ENCODE measurements around the gene DNAH3.
A peak's percentile ranks its signal among the peaks of the same experiment; 100 is the strongest.
"Not testable (repeated sequence)": the region's sequence is repeated elsewhere in the genome, so short reads cannot be mapped to it uniquely, and the experiment has no call there.

The DNAH3 gene

GRCh38 chr16:21076186-21076883 is 74.3 kb downstream of the DNAH3 start:
- Histone ChIP-seq H3K27ac (ENCODE audit: low read depth in 2 of 2, low read length in 2 of 2) (peak overlapping the region; percentile 49 to 72), H3K4me1 (ENCODE audit: control insufficient read depth in 2 of 2, insufficient read depth in 2 of 2, low read length in 2 of 2) (peaks cover 0 to 7% of the 10 kb centered on the region in 2 donors), H3K36me3 (ENCODE audit: control insufficient read depth in 2 of 2, insufficient read depth in 2 of 2, low read length in 2 of 2) (no peaks in the 10 kb centered on the region), H3K9me3 (ENCODE audit: control insufficient read depth in 2 of 2, low read length in 2 of 2) (no peaks in the 10 kb centered on the region), H3K27me3 (ENCODE audit: control insufficient read depth in 2 of 2, insufficient read depth in 2 of 2, low read length in 2 of 2) (no peaks in the 10 kb centered on the region), H3K9ac (ENCODE audit: low read depth in 1 of 2, low read length in 2 of 2) (no peak overlapping the region), H3K4me3 (ENCODE audit: low read length in 2 of 2) (no peak overlapping the region)

- Histone ChIP-seq H3K4me3 (ENCODE audit: low read length in 2 of 2) (no peak overlapping the region), H3K9ac (ENCODE audit: low read depth in 1 of 2, low read length in 2 of 2) (no peak overlapping the region), H3K27ac (ENCODE audit: low read depth in 2 of 2, low read length in 2 of 2) (no peak overlapping the region), H3K27me3 (ENCODE audit: control insufficient read depth in 2 of 2, insufficient read depth in 2 of 2, low read length in 2 of 2) (no peaks in the 10 kb centered on the region), H3K4me1 (ENCODE audit: control insufficient read depth in 2 of 2, insufficient read depth in 2 of 2, low read length in 2 of 2) (peaks cover 0 to 7% of the 10 kb centered on the region in 2 donors), H3K9me3 (ENCODE audit: control insufficient read depth in 2 of 2, low read length in 2 of 2) (no peaks in the 10 kb centered on the region), H3K36me3 (ENCODE audit: control insufficient read depth in 2 of 2, insufficient read depth in 2 of 2, low read length in 2 of 2) (no peaks in the 10 kb centered on the region)
Measured at GRCh38 chr16:21075252-21075651, 75.4 kb downstream of the DNAH3 start.

GRCh38 chr16:21072976-21073375 is 77.7 kb downstream of the DNAH3 start:
- peaks cover 0 to 7% of the 10 kb centered on the region in 2 donors for H3K4me1 ChIP-seq (ENCODE audit: control insufficient read depth in 2 of 2, insufficient read depth in 2 of 2, low read length in 2 of 2)
- H3K36me3 ChIP-seq (ENCODE audit: control insufficient read depth in 2 of 2, insufficient read depth in 2 of 2, low read length in 2 of 2): no peaks in the 10 kb centered on the region
- H3K27ac ChIP-seq (ENCODE audit: low read depth in 2 of 2, low read length in 2 of 2): no peak overlapping the region

GRCh38 chr16:21071741-21072140 is 78.9 kb downstream of the DNAH3 start:
- peaks cover 0 to 4% of the 10 kb centered on the region in 2 donors for H3K4me1 ChIP-seq (ENCODE audit: control insufficient read depth in 2 of 2, insufficient read depth in 2 of 2, low read length in 2 of 2)
- no peak overlapping the region for H3K27ac ChIP-seq (ENCODE audit: low read depth in 2 of 2, low read length in 2 of 2)
- no peaks in the 10 kb centered on the region for H3K27me3 ChIP-seq (ENCODE audit: control insufficient read depth in 2 of 2, insufficient read depth in 2 of 2, low read length in 2 of 2)
- no peaks in the 10 kb centered on the region for H3K9me3 ChIP-seq (ENCODE audit: control insufficient read depth in 2 of 2, low read length in 2 of 2)
- H3K36me3 ChIP-seq (ENCODE audit: control insufficient read depth in 2 of 2, insufficient read depth in 2 of 2, low read length in 2 of 2): no peaks in the 10 kb centered on the region
- no peak overlapping the region for H3K9ac ChIP-seq (ENCODE audit: low read depth in 1 of 2, low read length in 2 of 2)
- no peak overlapping the region for H3K4me3 ChIP-seq (ENCODE audit: low read length in 2 of 2)

More at GRCh38 chr16:21072976-21073375, 77.7 kb downstream of the DNAH3 start:
- H3K9me3 ChIP-seq (ENCODE audit: control insufficient read depth in 2 of 2, low read length in 2 of 2): no peaks in the 10 kb centered on the region
- no peaks in the 10 kb centered on the region for H3K27me3 ChIP-seq (ENCODE audit: control insufficient read depth in 2 of 2, insufficient read depth in 2 of 2, low read length in 2 of 2)
- H3K9ac ChIP-seq (ENCODE audit: low read depth in 1 of 2, low read length in 2 of 2): no peak overlapping the region
- H3K4me3 ChIP-seq (ENCODE audit: low read length in 2 of 2): no peak overlapping the region

- Histone ChIP-seq H3K4me1 (ENCODE audit: control insufficient read depth in 2 of 2, insufficient read depth in 2 of 2, low read length in 2 of 2) (no peaks in the 10 kb centered on the region), H3K36me3 (ENCODE audit: control insufficient read depth in 2 of 2, insufficient read depth in 2 of 2, low read length in 2 of 2) (no peaks in the 10 kb centered on the region), H3K27ac (ENCODE audit: low read depth in 2 of 2, low read length in 2 of 2) (no peak overlapping the region), H3K4me3 (ENCODE audit: low read length in 2 of 2) (no peak overlapping the region), H3K9me3 (ENCODE audit: control insufficient read depth in 2 of 2, low read length in 2 of 2) (no peaks in the 10 kb centered on the region), H3K9ac (ENCODE audit: low read depth in 1 of 2, low read length in 2 of 2) (no peak overlapping the region), H3K27me3 (ENCODE audit: control insufficient read depth in 2 of 2, insufficient read depth in 2 of 2, low read length in 2 of 2) (no peaks in the 10 kb centered on the region)
Measured at GRCh38 chr16:21070564-21070963, 80.1 kb downstream of the DNAH3 start.

- H3K9me3 ChIP-seq (ENCODE audit: control insufficient read depth in 2 of 2, low read length in 2 of 2): no peaks in the 10 kb centered on the region
- H3K27me3 ChIP-seq (ENCODE audit: control insufficient read depth in 2 of 2, insufficient read depth in 2 of 2, low read length in 2 of 2): no peaks in the 10 kb centered on the region
- no peak overlapping the region for H3K9ac ChIP-seq (ENCODE audit: low read depth in 1 of 2, low read length in 2 of 2)
- no peak overlapping the region for H3K27ac ChIP-seq (ENCODE audit: low read depth in 2 of 2, low read length in 2 of 2)
- H3K36me3 ChIP-seq (ENCODE audit: control insufficient read depth in 2 of 2, insufficient read depth in 2 of 2, low read length in 2 of 2): no peaks in the 10 kb centered on the region
- H3K4me1 ChIP-seq (ENCODE audit: control insufficient read depth in 2 of 2, insufficient read depth in 2 of 2, low read length in 2 of 2): no peaks in the 10 kb centered on the region
- no peak overlapping the region for H3K4me3 ChIP-seq (ENCODE audit: low read length in 2 of 2)
Measured at GRCh38 chr16:21069986-21070385, 80.7 kb downstream of the DNAH3 start.

- no peaks in the 10 kb centered on the region for H3K27me3 ChIP-seq (ENCODE audit: control insufficient read depth in 2 of 2, insufficient read depth in 2 of 2, low read length in 2 of 2)
- no peak overlapping the region for H3K9ac ChIP-seq (ENCODE audit: low read depth in 1 of 2, low read length in 2 of 2)
- H3K27ac ChIP-seq (ENCODE audit: low read depth in 2 of 2, low read length in 2 of 2): no peak overlapping the region
- no peaks in the 10 kb centered on the region for H3K9me3 ChIP-seq (ENCODE audit: control insufficient read depth in 2 of 2, low read length in 2 of 2)
- H3K4me3 ChIP-seq (ENCODE audit: low read length in 2 of 2): no peak overlapping the region
- H3K36me3 ChIP-seq (ENCODE audit: control insufficient read depth in 2 of 2, insufficient read depth in 2 of 2, low read length in 2 of 2): no peaks in the 10 kb centered on the region
- no peaks in the 10 kb centered on the region for H3K4me1 ChIP-seq (ENCODE audit: control insufficient read depth in 2 of 2, insufficient read depth in 2 of 2, low read length in 2 of 2)
Measured at GRCh38 chr16:21064203-21064602, 86.4 kb downstream of the DNAH3 start.

- not testable (repeated sequence) for H3K9ac ChIP-seq (ENCODE audit: low read depth in 1 of 2, low read length in 2 of 2); H3K27ac ChIP-seq (ENCODE audit: low read depth in 2 of 2, low read length in 2 of 2); H3K27me3 ChIP-seq (ENCODE audit: control insufficient read depth in 2 of 2, insufficient read depth in 2 of 2, low read length in 2 of 2); H3K4me1 ChIP-seq (ENCODE audit: control insufficient read depth in 2 of 2, insufficient read depth in 2 of 2, low read length in 2 of 2); H3K9me3 ChIP-seq (ENCODE audit: control insufficient read depth in 2 of 2, low read length in 2 of 2); H3K4me3 ChIP-seq (ENCODE audit: low read length in 2 of 2); H3K36me3 ChIP-seq (ENCODE audit: control insufficient read depth in 2 of 2, insufficient read depth in 2 of 2, low read length in 2 of 2)
Measured at GRCh38 chr16:21063314-21063713, 87.3 kb downstream of the DNAH3 start.

- Histone ChIP-seq H3K4me1 (ENCODE audit: control insufficient read depth in 2 of 2, insufficient read depth in 2 of 2, low read length in 2 of 2) (no peaks in the 10 kb centered on the region), H3K9ac (ENCODE audit: low read depth in 1 of 2, low read length in 2 of 2) (no peak overlapping the region), H3K4me3 (ENCODE audit: low read length in 2 of 2) (no peak overlapping the region), H3K27me3 (ENCODE audit: control insufficient read depth in 2 of 2, insufficient read depth in 2 of 2, low read length in 2 of 2) (no peaks in the 10 kb centered on the region), H3K36me3 (ENCODE audit: control insufficient read depth in 2 of 2, insufficient read depth in 2 of 2, low read length in 2 of 2) (no peaks in the 10 kb centered on the region), H3K9me3 (ENCODE audit: control insufficient read depth in 2 of 2, low read length in 2 of 2) (no peaks in the 10 kb centered on the region), H3K27ac (ENCODE audit: low read depth in 2 of 2, low read length in 2 of 2) (no peak overlapping the region)
Measured at GRCh38 chr16:21060027-21060510, 90.6 kb downstream of the DNAH3 start.

- Histone ChIP-seq H3K9ac (ENCODE audit: low read depth in 1 of 2, low read length in 2 of 2) (no peak overlapping the region), H3K9me3 (ENCODE audit: control insufficient read depth in 2 of 2, low read length in 2 of 2) (no peaks in the 10 kb centered on the region), H3K27ac (ENCODE audit: low read depth in 2 of 2, low read length in 2 of 2) (no peak overlapping the region), H3K36me3 (ENCODE audit: control insufficient read depth in 2 of 2, insufficient read depth in 2 of 2, low read length in 2 of 2) (no peaks in the 10 kb centered on the region), H3K4me1 (ENCODE audit: control insufficient read depth in 2 of 2, insufficient read depth in 2 of 2, low read length in 2 of 2) (no peaks in the 10 kb centered on the region), H3K27me3 (ENCODE audit: control insufficient read depth in 2 of 2, insufficient read depth in 2 of 2, low read length in 2 of 2) (no peaks in the 10 kb centered on the region), H3K4me3 (ENCODE audit: low read length in 2 of 2) (no peak overlapping the region)
Measured at GRCh38 chr16:21057875-21058274, 92.8 kb downstream of the DNAH3 start.
